DMS53 treated with DMSO at 0.1 percent for 48 hours (cell line): ENCODE measurements around the gene ODAD4.
"Not testable (repeated sequence)": the region's sequence is repeated elsewhere in the genome, so short reads cannot be mapped to it uniquely, and the experiment has no call there.

Source experiments
- DNase-seq: peaks from one replicate; lab custom pipeline; 2025; ENCODE audit not compliant: unreplicated experiment; lab: John Stamatoyannopoulos, UW

The ODAD4 gene

GRCh38 chr17:42000413-42001133, 70.2 kb downstream of the ODAD4 start:
- no peak for DNase-seq

- no peak for DNase-seq
These were observed 71.3 kb downstream of the ODAD4 start for GRCh38 chr17:42001729-42002128.

GRCh38 chr17:42002175-42002791, 71.9 kb downstream of the ODAD4 start:
- DNase-seq: no peak

DNA sequence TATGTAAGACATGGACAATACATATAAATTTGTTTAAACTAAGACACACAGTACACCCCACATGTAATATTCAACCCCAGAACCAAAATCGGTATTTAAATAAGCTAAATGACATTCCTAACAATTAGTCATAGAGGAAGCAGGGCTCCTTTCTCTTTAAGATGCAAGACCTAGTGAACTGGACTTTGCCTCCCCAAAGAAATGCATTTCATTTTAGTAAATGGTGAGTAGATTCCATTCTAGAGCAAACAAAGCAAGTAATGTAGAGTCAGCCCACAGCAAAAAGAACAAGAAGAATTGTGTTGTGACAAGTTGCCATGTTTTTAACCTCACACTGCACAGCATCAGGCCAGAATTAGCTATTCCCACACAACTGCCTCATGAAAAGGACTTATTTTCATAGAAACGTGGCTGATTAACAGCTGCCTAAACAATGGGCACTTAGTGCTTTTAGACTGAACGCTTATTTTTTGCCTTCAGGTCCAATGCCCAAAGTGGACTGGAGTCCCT, 72.4 kb downstream of the ODAD4 start:
- no peak for DNase-seq

DNA sequence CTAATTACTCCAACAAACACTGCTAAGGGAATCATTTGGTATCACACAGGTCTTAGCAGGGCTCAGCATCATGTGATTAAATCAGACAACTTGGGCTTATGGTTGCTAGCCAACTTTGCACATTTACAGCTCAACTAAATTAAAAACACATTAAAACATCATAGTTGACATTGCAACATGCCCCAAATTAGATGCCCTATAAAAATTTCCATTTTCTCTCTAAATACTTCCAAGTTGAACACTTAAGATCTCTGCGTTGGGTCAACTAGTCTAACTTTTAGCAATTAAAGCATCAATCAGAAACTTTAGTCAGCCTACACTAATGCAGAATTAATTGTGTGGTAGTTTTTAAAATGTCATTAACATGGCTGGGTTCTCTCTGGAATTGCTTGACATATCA, 74.7 kb downstream of the ODAD4 start:
- no peak for DNase-seq

DNA sequence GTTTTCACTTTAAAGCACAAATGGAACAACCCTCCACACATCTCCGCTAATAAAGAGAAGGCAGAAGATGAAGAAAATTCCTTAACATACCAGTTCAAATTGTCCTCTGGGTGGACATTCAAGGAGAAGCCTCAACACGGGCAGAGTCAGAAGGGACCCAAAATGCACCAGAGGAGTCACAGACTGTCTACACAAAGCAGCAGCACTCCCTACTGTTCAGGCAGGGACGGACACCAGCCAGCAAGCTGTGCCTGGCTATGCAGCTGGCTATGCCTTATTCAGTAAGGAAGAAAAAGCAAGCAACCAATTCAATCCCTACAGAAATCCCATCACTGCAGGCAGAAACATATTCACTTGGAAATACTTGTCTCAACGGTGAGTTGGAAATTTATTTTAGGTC, 78.8 kb downstream of the ODAD4 start:
- DNase-seq: no peak

DNA sequence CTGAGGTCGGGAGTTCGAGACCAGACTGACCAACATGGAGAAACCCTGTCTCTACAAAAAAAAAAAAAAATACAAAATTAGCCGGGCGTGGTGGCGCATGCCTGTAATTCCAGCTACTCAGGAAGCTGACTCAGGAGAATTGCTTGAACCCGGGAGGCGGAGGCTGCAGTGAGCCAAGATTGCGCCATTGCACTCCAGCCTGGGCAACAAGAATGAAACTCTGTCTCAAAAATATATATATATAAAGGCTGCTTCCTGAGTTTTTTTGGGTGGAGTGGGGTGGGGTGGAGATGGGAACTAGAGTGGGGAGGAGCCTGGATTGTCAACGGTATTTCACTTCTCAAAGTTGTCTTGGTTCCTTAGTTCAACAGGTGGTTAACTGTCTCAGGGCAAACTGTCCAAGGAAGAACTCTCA, 79.9 kb downstream of the ODAD4 start:
- not testable (repeated sequence) for DNase-seq

DNA sequence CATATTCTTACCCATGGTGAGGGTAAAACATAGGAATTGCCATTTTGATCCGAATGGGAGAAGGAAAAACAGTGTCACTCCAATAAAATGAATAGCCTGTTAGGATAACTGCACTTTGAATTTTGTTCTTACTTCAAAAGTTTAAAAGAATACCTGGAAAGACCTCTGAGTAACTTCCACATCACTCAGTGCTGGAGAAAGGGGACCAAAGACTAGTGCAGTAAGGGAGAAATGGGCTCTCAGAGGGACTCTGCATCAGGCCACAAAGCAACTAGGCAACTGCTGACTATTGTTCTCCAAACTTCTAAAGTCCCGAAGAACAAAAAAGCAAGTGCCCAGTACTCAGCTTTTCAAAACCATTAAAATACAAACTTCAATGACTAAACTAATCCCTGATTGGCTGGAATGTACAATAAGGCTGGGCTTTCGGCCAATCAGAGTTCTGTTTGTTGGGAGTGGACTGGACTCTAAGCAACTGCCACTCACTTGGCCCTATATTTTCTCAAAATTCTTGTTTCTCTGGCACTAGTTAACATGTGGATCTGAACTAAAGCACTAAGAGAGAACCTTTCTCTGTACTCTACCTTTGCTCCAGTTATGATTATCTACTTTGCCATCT, 80.6 kb downstream of the ODAD4 start:
- DNase-seq: no peak

- not testable (repeated sequence) for DNase-seq
These were observed 81.9 kb downstream of the ODAD4 start for GRCh38 chr17:42012363-42012762.

- not testable (repeated sequence) for DNase-seq
These were observed 83.3 kb downstream of the ODAD4 start for GRCh38 chr17:42013740-42014139.
